Activated effector memory CD4-positive, alpha-beta T cell treated with anti-CD3 and anti-CD28 coated beads, Interleukin-2, amount 50 U/mL, for 16 hours (primary cell): Measurements from ENCODE around the gene B2M.
"Not testable (repeated sequence)": the region's sequence is repeated elsewhere in the genome, so short reads cannot be mapped to it uniquely, and the experiment has no call there.

Experiments
- DNase-seq: peaks from one replicate; pipeline ENCODE4 v3.0.0-alpha.2; 2020

B2M gene

DNA sequence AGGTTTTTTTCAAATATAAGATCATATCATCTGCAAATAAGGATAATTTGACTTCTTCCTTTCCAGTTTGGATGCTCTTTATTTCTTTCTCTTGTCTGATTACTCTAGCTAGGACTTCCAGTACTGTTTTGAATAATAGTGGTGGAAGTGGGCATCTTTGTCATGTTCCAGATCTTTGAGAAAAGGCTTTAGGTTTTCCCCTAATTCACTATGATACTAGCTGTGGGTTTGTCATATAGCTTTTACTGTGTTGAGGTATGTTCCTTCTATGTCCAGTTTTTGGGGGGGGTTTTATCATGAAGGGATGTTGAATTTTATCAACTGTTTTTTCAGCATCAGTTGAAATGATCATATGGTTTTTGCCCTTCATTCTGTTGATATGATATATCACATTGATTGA is 10.6 kb upstream of the B2M start:
- DNase-seq, result not testable (repeated sequence)

DNA sequence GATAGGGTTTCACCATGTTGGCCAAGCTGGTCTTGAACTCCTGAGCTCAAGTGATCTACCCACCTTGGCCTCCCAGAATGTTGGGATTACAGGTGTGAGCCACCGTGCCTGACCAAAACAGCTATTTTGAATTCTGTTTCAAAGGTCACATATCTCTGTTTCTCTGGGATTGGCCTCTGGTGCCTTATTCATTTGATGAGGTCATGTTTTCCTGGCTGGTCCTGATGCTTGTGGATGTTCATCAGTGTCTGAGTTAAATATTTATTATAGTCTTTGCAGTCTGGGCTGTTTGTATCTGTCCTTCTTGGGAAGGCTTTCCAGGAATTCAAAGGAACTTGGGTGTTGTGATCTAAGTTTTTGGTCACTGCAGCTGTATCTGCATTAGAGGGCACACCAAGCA is 5.3 kb upstream of the B2M start:
- no peak for DNase-seq

DNA sequence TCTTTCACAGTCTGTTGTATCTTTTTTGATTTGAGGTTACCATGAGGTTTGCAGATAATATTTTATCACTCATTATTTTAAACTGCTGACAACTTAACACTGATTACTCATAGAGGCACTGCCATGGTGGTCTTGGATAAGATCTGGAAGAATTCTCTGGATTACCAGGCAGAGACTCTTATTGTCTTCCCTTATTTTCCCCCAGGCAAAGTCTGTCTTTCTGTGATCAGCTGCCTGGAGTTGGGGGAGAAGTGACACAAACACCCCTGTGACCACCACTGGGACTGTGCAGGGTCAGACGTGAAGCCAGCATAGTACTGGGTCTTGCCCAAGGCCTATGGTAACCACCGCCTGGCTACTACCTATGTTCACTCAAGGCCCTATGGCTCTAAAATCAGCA is 4.9 kb upstream of the B2M start:
- no peak for DNase-seq

- DNase-seq, result no peak
These were observed 4.2 kb upstream of the B2M start for GRCh38 chr15:44706946-44707636.

DNA sequence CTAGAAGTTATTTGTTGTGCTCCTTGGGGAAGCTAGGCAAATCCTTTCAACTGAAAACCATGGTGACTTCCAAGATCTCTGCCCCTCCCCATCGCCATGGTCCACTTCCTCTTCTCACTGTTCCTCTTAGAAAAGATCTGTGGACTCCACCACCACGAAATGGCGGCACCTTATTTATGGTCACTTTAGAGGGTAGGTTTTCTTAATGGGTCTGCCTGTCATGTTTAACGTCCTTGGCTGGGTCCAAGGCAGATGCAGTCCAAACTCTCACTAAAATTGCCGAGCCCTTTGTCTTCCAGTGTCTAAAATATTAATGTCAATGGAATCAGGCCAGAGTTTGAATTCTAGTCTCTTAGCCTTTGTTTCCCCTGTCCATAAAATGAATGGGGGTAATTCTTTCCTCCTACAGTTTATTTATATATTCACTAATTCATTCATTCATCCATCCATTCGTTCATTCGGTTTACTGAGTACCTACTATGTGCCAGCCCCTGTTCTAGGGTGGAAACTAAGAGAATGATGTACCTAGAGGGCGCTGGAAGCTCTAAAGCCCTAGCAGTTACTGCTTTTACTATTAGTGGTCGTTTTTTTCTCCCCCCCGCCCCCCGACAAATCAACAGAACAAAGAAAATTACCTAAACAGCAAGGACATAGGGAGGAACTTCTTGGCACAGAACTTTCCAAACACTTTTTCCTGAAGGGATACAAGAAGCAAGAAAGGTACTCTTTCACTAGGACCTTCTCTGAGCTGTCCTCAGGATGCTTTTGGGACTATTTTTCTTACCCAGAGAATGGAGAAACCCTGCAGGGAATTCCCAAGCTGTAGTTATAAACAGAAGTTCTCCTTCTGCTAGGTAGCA is 851 bp upstream of the B2M start:
- peak; percentile 73 for DNase-seq

DNA sequence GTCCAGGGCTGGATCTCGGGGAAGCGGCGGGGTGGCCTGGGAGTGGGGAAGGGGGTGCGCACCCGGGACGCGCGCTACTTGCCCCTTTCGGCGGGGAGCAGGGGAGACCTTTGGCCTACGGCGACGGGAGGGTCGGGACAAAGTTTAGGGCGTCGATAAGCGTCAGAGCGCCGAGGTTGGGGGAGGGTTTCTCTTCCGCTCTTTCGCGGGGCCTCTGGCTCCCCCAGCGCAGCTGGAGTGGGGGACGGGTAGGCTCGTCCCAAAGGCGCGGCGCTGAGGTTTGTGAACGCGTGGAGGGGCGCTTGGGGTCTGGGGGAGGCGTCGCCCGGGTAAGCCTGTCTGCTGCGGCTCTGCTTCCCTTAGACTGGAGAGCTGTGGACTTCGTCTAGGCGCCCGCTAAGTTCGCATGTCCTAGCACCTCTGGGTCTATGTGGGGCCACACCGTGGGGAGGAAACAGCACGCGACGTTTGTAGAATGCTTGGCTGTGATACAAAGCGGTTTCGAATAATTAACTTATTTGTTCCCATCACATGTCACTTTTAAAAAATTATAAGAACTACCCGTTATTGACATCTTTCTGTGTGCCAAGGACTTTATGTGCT is 527 bp downstream of the B2M start:
- peak; percentile 88 for DNase-seq

GRCh38 chr15:44712346-44713005 is 1.2 kb downstream of the B2M start:
- DNase-seq, result peak; percentile 86

DNA sequence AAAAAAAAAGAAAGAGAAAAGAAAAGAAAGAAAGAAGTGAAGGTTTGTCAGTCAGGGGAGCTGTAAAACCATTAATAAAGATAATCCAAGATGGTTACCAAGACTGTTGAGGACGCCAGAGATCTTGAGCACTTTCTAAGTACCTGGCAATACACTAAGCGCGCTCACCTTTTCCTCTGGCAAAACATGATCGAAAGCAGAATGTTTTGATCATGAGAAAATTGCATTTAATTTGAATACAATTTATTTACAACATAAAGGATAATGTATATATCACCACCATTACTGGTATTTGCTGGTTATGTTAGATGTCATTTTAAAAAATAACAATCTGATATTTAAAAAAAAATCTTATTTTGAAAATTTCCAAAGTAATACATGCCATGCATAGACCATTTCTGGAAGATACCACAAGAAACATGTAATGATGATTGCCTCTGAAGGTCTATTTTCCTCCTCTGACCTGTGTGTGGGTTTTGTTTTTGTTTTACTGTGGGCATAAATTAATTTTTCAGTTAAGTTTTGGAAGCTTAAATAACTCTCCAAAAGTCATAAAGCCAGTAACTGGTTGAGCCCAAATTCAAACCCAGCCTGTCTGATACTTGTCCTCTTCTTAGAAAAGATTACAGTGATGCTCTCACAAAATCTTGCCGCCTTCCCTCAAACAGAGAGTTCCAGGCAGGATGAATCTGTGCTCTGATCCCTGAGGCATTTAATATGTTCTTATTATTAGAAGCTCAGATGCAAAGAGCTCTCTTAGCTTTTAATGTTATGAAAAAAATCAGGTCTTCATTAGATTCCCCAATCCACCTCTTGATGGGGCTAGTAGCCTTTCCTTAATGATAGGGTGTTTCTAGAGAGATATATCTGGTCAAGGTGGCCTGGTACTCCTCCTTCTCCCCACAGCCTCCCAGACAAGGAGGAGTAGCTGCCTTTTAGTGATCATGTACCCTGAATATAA is 2.0 kb downstream of the B2M start:
- peak; percentile 63 for DNase-seq

GRCh38 chr15:44715142-44715796 is 4.0 kb downstream of the B2M start:
- no peak for DNase-seq

GRCh38 chr15:44715797-44716334 is 4.5 kb downstream of the B2M start:
- no peak for DNase-seq

DNA sequence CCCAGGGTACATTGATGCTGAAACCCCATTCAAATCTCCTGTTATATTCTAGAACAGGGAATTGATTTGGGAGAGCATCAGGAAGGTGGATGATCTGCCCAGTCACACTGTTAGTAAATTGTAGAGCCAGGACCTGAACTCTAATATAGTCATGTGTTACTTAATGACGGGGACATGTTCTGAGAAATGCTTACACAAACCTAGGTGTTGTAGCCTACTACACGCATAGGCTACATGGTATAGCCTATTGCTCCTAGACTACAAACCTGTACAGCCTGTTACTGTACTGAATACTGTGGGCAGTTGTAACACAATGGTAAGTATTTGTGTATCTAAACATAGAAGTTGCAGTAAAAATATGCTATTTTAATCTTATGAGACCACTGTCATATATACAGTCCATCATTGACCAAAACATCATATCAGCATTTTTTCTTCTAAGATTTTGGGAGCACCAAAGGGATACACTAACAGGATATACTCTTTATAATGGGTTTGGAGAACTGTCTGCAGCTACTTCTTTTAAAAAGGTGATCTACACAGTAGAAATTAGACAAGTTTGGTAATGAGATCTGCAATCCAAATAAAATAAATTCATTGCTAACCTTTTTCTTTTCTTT is 5.8 kb downstream of the B2M start:
- DNase-seq, result no peak

DNA sequence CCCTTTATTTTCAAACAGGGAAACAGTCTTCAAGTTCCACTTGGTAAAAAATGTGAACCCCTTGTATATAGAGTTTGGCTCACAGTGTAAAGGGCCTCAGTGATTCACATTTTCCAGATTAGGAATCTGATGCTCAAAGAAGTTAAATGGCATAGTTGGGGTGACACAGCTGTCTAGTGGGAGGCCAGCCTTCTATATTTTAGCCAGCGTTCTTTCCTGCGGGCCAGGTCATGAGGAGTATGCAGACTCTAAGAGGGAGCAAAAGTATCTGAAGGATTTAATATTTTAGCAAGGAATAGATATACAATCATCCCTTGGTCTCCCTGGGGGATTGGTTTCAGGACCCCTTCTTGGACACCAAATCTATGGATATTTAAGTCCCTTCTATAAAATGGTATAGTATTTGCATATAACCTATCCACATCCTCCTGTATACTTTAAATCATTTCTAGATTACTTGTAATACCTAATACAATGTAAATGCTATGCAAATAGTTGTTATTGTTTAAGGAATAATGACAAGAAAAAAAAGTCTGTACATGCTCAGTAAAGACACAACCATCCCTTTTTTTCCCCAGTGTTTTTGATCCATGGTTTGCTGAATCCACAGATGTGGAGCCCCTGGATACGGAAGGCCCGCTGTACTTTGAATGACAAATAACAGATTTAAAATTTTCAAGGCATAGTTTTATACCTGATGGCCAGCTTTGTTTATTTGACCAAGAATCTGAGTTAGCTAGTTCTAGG is 7.0 kb downstream of the B2M start:
- peak; percentile 64 for DNase-seq

- peak; percentile 63 for DNase-seq
These were observed 7.6 kb downstream of the B2M start for GRCh38 chr15:44718927-44719292.

GRCh38 chr15:44719293-44719999 is 8.1 kb downstream of the B2M start:
- peak; percentile 82 for DNase-seq

DNA sequence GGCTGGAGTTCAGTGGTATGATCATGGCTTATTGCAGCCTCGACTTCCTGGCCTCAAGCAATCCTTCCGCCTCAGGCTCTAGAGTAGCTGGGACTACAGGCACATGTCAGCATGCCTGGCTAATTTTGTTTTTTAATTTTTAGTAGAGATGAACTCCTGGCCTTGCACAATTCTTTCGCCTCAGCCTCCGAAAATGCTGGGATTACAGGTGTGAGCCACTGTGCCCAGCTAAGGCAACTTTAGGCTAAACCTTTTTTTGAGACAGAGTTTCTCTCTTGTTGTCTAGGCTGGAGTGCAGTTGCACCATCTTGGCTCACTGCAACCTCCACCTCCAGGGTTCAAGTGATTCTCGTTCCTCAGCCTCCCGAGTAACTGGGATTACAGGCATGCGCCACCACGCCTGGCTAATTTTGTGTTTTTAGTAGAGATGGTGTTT is 8.7 kb downstream of the B2M start:
- peak; percentile 68 for DNase-seq

DNA sequence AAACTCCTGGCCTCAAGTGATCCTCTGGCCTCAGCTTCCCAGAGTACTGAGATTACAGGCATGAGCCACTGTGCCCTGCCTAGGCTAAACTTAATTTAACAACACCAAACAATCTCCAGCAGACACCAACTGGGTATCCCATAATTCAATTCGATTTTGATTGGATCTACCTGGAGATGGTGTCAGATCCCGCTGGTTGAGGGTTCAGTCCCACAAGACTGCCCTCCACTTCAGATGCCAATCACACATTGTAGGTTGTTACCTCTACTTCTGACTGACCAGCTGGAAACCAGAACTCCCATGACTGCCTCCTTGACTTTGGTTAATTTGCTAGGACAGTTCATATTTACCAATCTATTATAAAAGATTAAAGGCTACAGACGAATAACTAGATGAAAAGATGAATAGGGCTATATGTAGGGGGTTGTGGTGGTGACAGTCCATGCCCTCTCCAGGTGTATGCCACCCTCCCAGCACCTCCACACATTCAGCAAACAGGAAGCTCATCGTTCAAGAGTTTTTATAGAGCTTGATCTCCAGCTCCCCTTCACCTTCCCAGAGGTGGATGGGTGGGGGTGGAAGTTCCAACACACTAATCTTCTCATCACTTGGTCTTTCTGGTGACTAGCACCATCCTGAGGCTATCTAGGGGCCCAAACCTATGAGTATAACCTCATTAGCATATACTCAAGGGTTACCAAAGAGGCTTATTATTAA is 9.3 kb downstream of the B2M start:
- peak; percentile 69 for DNase-seq

DNA sequence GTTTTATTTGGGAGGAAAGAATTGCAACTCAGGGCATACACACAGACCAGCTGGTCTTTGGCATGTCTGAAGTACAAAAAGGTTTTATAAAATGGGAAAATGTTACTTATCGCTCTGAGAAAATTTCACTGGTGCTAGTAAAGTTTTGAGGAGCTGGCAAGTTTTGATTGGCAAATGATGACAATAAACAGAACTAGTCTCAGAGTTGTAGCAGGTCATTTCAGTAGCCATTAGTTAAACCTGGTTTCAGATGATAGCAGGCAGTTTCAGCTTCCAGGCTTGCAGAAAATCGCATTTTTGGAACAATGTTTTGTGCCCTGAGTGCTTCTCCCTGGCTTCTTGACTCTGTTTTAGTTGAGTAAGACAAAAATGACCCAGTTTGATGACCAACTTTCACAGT is 10.7 kb downstream of the B2M start:
- DNase-seq, result no peak

GRCh38 chr15:44726136-44726535 is 14.8 kb downstream of the B2M start:
- DNase-seq, result peak; percentile 66
